Pons (tissue), 1 donor: ENCODE measurements around the gene PRR23B.
"Not testable (repeated sequence)": the region's sequence is repeated elsewhere in the genome, so short reads cannot be mapped to it uniquely, and the experiment has no call there.

Experiments
- DNase-seq: peaks from one replicate; pipeline ENCODE4 v3.0.0-alpha.2; 2016; ENCODE audit warnings: low spot score

PRR23B gene

DNA sequence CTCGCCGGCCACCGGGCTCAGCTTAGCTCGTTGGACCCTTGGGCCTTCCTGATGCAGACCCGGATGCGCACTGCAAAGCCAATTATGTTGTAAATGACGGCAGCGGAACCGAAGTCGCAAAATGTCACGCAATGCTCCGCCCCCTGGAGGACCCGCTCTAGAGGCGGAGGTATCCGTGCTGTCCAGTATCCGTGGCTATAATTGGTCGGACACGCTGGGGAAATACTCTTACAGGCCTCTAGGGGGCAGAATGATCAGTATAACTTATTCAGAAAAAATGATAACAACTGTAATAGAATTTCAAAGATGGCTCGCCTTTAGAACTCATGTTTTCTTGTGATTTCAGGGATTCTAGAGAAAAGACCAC lies at the start of gene PRR23B:
Gene PRR23B (minus strand): TSS at position 59 of the 367 bp plus-strand sequence. CDS start 265 bp downstream, outside the sequence.
- no peak for DNase-seq

DNA sequence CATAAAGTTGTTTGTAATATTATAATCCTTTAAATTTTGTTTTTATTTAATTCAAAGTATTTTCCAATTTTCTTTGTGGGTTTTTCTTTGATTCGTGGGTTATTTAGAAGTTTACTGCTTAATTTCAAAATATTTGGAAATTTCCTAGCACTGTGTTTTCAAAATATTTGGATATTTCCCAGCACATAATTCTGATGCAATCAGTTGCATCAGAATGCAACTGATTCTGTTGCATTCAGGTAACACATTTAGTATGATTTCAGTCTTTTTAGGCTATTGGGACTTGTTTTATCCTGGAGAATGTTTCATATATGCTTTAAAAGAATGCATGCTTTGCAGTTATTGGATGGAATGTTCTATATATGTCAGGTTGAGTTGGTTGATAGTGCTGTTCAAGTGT lies 42.2 kb upstream of the PRR23B start:
- DNase-seq = no peak

GRCh38 chr3:139052802-139053600 lies 32.3 kb upstream of the PRR23B start:
- DNase-seq = no peak

DNA sequence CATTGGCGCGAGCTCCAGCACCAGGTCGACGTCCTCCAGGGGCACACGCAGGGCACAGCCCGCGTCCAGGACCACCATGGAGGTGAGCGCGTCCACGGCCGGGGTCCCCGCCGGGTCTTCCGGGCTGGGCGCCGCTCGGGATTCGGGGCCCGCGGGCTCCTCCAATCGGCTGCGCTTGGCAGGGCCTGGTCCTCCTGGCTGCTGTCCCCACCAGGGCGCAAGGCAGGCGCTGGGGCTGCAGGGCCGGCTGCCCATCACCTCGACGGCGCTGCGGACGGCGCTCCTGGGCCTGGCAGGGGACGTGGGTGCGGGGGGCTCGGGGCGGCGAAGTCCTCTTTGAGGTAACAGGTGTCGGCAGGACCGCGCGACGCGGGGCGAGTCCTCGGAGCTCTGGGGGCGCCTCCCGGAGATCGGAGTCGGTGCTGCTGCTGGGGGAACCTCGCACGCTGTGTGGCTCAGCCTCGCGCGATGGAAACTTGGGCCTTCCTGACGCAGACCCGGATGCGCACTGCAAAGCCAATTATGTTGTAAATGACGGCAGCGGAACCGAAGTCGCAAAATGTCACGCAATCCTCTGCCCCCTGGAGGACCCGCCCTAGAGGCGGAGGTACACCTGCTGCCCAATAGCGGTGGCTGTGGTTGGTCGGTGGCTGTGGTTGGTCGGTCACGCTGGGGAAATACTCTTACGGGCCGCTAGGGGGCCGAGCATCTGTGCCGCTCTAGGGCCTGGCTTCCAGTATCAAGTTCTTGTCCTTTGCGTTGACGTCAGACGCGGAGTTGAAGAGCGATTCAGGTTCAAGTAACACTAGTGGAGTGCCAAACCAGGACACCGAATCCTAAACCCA lies 23.9 kb upstream of the PRR23B start, which contains the start of gene PRR23C:
Gene PRR23C (minus strand): TSS at position 527 of the 845 bp plus-strand sequence. CDS start 272 bp downstream, at position 255.
- DNase-seq = no peak

- no peak for DNase-seq
Measured at GRCh38 chr3:139043554-139044365, 23.0 kb upstream of the PRR23B start.

DNA sequence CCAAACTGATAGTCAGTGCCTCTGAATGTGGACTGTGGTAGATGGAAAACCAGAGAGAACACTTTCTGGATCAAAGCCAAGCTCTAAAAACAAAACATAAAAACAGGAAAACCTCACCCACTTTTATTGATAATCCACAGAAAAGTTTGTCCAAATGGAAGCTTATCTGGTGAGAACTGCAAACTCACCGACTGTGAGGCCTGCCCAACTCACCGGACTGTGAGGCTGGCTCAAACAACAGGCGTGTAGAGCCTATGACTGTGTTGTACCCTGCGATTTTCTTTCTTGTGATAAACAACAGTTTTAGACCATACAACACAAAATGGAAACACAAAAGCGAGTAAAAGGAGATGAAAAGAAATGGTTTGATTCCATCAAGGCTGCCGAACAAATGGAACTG lies 16.8 kb upstream of the PRR23B start:
- no peak for DNase-seq

DNA sequence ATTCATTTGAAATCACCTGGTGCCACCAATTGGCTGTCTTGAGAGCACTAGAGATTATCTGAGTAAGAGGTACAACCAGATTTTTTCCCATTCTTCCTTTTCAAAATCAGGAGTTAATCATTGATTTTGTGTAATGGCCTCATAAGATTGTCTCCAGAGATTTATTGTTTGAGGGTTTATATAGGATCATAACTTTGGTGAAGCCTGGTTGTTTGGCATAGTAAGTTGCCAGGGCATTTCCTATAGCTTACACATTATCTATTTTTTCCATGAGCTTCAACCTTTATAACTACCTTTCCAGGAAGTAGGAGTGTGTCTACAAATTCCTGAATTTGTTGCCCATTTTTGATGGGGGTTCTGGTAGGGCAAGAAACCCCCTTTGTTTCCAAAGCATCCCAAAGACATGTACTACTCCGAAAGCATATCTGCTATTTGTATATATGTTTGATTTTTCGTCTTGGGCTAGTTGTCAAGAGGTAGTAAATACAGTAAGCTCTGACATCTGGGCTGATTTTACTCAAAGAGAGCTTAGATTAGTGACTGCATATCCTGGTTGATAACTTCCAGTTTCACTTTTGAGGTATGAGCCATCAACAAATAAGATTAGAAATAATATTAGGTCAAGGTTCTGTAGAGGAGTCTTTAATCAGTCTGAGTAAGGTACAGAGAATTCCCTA lies 11.7 kb upstream of the PRR23B start:
- DNase-seq = no peak

DNA sequence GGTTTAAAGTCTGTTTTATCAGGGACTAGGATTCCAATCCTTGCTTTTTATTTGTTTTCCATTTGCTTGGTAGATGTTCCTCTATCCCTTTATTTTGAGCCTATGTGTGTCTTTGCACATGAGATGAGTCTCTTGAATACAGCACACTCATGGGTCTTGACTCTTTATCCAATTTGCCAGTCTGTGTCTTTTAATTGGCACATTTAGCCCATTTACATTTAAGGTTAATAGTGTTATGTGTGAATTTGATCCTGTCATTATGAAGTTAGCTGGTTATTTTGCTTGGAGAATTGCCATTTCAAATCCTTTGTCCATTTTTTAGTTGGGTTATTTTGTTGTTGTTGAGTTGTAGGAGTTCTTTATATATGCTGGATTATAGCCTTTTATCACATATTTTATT lies 9.8 kb upstream of the PRR23B start:
- not testable (repeated sequence) for DNase-seq

DNA sequence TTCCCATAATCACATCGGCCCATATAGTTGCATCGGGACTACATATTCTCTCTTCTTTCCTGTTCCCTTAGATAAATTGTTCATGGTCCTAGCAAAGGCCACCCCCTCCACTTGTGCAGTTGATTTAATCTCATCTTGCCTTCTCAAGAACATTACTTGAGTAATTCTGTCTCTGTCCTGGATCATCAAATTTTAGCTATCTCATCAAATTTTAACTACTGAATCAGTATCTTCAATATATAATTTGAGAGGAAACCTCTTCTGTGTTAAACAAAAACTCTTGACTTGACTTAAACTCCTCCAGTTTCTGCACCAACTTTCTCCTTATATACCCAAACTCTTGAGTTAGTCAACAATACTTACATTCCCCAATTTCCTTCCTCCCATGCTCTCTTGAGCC lies 4.2 kb upstream of the PRR23B start:
- DNase-seq = no peak

- DNase-seq = no peak
Measured at GRCh38 chr3:139020036-139020867, 474 bp downstream of the PRR23B start.

GRCh38 chr3:139016430-139017048 lies 4.2 kb downstream of the PRR23B start:
- no peak for DNase-seq

DNA sequence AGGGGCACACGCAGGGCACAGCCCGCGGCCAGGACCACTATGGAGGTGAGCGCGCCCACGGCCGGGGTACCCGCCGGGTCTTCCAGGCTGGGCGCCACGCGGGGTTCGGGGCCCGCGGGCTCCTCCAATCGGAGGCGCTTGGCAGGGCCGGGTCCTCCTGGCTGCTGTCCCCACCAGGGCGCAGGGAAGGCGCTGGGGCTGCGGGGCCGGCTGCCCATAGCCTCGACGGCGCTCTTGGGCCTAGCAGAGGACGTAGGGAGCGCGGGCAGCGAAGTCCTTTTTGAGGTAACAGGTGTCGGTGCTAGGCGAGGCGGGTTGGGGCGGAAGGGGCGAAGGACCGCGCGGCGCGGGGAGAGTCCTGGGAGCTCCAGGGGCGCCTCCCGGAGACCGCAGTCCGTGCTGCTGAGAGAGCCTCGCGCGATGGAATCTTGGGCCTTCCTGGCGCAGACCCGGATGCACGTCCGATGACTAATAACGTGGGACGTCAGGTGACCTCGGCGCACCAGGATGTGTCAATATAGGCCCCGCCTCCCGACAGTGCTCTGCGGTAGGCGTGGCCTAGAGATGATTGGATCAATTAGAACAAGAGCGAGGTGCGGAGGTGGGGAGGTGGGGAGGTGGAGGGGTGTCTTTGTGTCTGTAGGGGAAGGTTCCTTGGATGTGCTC lies 14.5 kb downstream of the PRR23B start, which contains the start of gene PRR23A:
Gene PRR23A (minus strand): TSS at position 218 of the 666 bp plus-strand sequence. CDS start 0 bp downstream, at position 218.
- DNase-seq = no peak

- DNase-seq = no peak
Measured at GRCh38 chr3:139005356-139005993, 15.3 kb downstream of the PRR23B start.

DNA sequence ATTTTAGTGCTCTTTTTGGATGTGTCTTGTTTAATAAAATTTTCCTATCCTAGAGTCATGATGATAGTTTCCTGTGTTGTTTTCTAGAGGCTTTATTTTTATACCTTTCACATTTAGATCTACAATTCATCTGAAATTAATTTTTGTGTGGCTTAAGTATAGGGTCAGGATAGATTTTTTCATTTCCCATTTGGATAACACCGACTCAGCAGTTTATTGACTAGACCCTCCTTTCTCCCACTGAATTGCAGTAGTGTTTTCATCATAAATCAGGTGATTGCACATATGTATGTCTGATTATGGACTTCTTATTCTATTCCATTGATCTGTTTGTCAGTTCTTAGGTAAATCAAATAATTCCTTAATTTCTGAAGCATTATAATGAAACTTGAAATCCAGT lies 25.0 kb downstream of the PRR23B start:
- DNase-seq = no peak

DNA sequence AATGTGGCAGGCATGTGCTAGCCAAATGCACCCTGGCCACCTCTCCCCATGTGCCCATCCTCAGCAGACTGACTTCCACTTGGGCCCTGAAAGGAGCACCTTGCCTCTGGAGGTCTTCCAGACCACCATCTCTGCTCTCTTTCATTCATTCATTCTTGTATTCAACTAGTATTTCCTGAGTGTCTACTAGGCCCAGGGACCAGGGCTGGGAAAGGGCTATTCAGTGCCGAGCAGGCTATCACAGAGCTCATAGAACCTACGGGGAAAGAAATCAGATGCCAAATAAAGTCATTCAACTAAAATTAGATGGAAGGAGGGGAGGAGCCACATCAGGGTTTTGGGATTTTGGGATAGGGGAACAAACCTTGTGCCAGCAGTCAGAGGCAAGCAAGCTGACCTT lies 33.5 kb downstream of the PRR23B start:
- DNase-seq = no peak

DNA sequence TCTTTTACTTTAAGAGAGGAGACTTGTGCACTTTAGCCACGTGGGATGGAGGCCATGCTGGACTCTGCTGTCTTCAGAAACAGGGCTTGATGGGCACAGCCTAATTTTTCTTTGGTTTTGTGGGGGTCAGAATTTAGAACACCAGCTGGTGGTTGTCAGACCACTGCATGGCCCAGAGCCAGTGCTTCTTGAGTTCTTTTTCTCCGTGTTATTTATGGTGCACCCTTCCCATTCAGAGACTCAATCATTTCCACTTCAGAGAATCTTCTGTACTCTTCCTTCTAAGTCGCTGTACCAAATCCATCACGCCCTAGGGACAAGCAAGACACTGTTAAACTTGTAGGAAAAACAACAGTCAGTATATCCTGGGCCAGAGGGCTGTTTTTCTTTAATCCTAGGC lies 34.8 kb downstream of the PRR23B start:
- DNase-seq = no peak

DNA sequence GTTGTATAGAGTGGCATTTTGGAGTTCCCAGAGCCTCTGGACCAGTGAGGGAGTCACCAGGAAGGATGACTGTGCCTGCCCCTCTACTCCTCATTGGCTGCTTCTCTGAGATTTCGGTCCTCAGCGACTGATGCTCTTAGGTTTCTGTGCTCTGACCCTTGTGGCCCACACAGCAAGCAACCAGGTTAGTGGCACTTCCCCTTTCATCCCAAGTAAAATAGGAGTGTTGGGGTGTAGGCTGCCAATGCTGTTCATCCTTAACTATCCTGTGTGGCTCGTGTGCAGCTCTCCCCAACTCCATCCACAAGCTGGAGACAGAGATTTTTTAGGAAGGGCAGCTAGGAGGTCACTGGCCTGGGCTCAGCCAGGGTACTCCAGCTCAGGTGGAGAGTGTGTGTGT lies 35.9 kb downstream of the PRR23B start:
- DNase-seq = no peak

- DNase-seq = no peak
Measured at GRCh38 chr3:138976047-138976446, 44.7 kb downstream of the PRR23B start.

GRCh38 chr3:138975351-138975750 lies 45.4 kb downstream of the PRR23B start:
- no peak for DNase-seq
